Measurements from ENCODE around the gene LEO1. TPM values are rescaled to one million over a fixed set of nuclear protein-coding genes. Genes with fewer than 3 reads are reported as not detected.
"Not testable (repeated sequence)": the region's sequence is repeated elsewhere in the genome, so short reads cannot be mapped to it uniquely, and the experiment has no call there.

LEO1 gene
- total RNA-seq, 1 experiment from 2014 or later: 28.4 TPM

DNA sequence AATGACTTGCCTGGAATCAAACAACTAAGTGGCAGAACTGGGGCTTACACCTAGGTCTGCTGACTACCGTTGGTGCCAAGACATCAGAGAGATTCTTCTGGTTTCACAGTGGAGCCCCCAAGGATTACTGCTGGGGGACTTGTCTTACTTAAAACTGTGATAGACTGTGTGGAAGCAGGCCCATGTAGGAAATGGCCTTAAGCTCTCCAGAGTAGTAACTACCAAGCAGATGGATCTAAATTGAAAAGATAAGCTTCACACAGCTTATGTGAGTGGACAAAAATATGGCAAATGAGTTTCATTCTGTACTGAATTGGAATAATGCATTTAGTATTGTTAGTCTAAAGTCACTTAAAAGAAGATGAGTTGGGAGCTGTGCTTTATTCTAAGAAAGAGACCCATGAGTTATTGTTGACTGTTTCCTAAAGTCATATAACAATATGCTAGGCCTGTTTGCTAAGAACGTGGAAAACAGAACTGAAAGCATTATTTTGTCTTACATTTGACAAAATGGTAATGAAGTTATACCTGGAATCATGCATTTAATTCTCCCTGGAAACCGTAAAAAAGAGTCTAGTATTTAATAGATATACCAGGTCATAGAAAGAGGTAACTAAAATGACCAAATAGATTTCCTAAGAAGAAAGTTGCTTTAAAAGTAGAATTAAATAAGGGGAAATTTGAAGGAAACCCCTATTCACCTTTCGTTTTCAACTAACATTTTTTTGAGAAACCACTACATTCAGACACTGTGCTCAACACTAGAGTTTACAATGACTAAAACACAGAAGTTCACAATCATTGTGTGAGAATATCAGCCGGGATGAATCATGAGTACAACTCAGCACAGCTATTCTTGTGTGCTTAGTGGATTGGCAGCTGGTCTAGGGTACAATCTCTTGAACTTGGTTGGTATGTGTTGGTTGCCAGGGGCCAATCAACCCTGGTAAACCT is 34.4 kb upstream of the LEO1 start:
- ATAC-seq: no peak
- ChIA-PET POLR2A (interaction anchor here (0.6 kb wide), 1 partner anchor 81 kb away, joined by 3 read pairs; no protein-coding TSS in a partner anchor), CTCF (interaction anchor here (1.8 kb wide), 1 partner anchor 73 kb away, joined by 6 read pairs; no protein-coding TSS in a partner anchor)
- Mint-ChIP-seq H3K9me3 (peaks cover 5% of the 10 kb centered on the region; the same call in 1 of the 2 replicates), H3K27me3 (ENCODE audit: low read depth) (no peaks in the 10 kb centered on the region), H3K4me3 (no peak overlapping the region), H3K4me1 (peaks cover 2% of the 10 kb centered on the region; the same call in 1 of the 2 replicates), H3K27ac (no peak overlapping the region), H3K36me3 (no peaks in the 10 kb centered on the region)
- DNase-seq (ENCODE audit: low spot score): no peak
- TF ChIP-seq CREM (CRISPR knock-in tag; IDR thresholded peaks at IDR 0.05) (no peak), ETV6 (CRISPR knock-in tag; IDR thresholded peaks at IDR 0.05) (no peak)
- TF ChIP-seq, protein P1, sequence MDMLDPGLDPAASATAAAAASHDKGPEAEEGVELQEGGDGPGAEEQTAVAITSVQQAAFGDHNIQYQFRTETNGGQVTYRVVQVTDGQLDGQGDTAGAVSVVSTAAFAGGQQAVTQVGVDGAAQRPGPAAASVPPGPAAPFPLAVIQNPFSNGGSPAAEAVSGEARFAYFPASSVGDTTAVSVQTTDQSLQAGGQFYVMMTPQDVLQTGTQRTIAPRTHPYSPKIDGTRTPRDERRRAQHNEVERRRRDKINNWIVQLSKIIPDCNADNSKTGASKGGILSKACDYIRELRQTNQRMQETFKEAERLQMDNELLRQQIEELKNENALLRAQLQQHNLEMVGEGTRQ (CRISPR knock-in tag; IDR thresholded peaks at IDR 0.05): no peak

- Mint-ChIP-seq H3K27ac (no peak overlapping the region), H3K27me3 (ENCODE audit: low read depth) (no peaks in the 10 kb centered on the region), H3K4me1 (peaks cover 2% of the 10 kb centered on the region; the same call in 1 of the 2 replicates), H3K9me3 (peaks cover 5% of the 10 kb centered on the region; the same call in 1 of the 2 replicates), H3K4me3 (no peak overlapping the region), H3K36me3 (no peaks in the 10 kb centered on the region)
- ChIA-PET POLR2A (no interaction called here), CTCF (interaction anchor here (1.7 kb wide), 1 partner anchor 74 kb away, joined by 6 read pairs; no protein-coding TSS in a partner anchor)
- ATAC-seq (no peak), DNase-seq (ENCODE audit: low spot score) (no peak)
- TF ChIP-seq CBFB (CRISPR knock-in tag; IDR thresholded peaks at IDR 0.05; ENCODE audit: low read depth) (no peak), NFE2L1 (CRISPR knock-in tag; IDR thresholded peaks at IDR 0.05) (no peak), TEAD1 (CRISPR knock-in tag; IDR thresholded peaks at IDR 0.05) (no peak)
Measured at GRCh38 chr15:52004806-52005205, 33.2 kb upstream of the LEO1 start.

DNA sequence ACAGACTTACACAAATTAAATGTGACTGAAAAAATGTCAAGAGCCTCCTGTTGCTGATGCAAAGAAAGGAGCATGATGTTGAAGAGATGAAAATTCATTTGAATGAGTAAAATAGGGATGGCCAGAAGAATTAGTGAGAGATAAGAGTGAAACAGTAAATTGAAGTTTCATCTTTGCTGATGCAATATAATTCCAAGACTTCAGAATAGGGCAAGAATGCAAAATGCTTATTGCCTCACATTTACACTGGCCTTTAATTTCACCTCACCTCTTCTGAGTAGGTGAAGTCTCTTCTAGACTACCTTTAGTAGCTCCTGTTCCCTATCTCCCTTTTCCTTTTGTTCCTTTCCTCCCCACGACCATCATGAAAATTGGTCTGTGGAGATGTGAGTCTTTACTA is 32.1 kb upstream of the LEO1 start:
- ChIA-PET POLR2A (no interaction called here), CTCF (interaction anchor here (1.7 kb wide), 1 partner anchor 75 kb away, joined by 6 read pairs; no protein-coding TSS in a partner anchor)
- ATAC-seq: no peak
- no peak for DNase-seq (ENCODE audit: low spot score)
- Mint-ChIP-seq H3K4me3 (no peak overlapping the region), H3K27ac (no peak overlapping the region), H3K36me3 (no peaks in the 10 kb centered on the region), H3K9me3 (peaks cover 5% of the 10 kb centered on the region; the same call in 1 of the 2 replicates), H3K27me3 (ENCODE audit: low read depth) (no peaks in the 10 kb centered on the region), H3K4me1 (peaks cover under 1% of the 10 kb centered on the region; the same call in 1 of the 2 replicates)
- TF ChIP-seq, protein P1 (CRISPR knock-in tag; IDR thresholded peaks at IDR 0.05): no peak
- TF ChIP-seq, protein P2, sequence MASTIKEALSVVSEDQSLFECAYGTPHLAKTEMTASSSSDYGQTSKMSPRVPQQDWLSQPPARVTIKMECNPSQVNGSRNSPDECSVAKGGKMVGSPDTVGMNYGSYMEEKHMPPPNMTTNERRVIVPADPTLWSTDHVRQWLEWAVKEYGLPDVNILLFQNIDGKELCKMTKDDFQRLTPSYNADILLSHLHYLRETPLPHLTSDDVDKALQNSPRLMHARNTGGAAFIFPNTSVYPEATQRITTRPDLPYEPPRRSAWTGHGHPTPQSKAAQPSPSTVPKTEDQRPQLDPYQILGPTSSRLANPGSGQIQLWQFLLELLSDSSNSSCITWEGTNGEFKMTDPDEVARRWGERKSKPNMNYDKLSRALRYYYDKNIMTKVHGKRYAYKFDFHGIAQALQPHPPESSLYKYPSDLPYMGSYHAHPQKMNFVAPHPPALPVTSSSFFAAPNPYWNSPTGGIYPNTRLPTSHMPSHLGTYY (CRISPR knock-in tag; IDR thresholded peaks at IDR 0.05): no peak
- TF ChIP-seq ZNF121 (CRISPR knock-in tag; IDR thresholded peaks at IDR 0.05): no peak
- TF ChIP-seq ZNF396 (CRISPR knock-in tag; IDR thresholded peaks at IDR 0.05; ENCODE audit: borderline replicate concordance): no peak
- TF ChIP-seq ZNF671 (CRISPR knock-in tag; IDR thresholded peaks at IDR 0.05): no peak

GRCh38 chr15:52003089-52003488 is 31.5 kb upstream of the LEO1 start:
- H3K27ac Mint-ChIP-seq; CTCF ChIA-PET; H3K4me3 Mint-ChIP-seq; H3K4me1 Mint-ChIP-seq; POLR2A ChIA-PET; DNase-seq (ENCODE audit: low spot score); H3K27me3 Mint-ChIP-seq (ENCODE audit: low read depth); H3K36me3 Mint-ChIP-seq; ATAC-seq; H3K9me3 Mint-ChIP-seq: not testable (repeated sequence)

- ChIA-PET POLR2A (no interaction called here), CTCF (no interaction called here)
- ATAC-seq (no peak), DNase-seq (ENCODE audit: low spot score) (no peak)
- no peaks in the 10 kb centered on the region for H3K36me3 Mint-ChIP-seq
- H3K27me3 Mint-ChIP-seq (ENCODE audit: low read depth): no peaks in the 10 kb centered on the region
- no peak overlapping the region for H3K4me3 Mint-ChIP-seq
- no peaks in the 10 kb centered on the region for H3K4me1 Mint-ChIP-seq
- H3K9me3 Mint-ChIP-seq: peaks cover 5% of the 10 kb centered on the region; the same call in 1 of the 2 replicates
- H3K27ac Mint-ChIP-seq: no peak overlapping the region
- TF ChIP-seq ZBTB43 (CRISPR knock-in tag; IDR thresholded peaks at IDR 0.05) (no peak), CREB1 (CRISPR knock-in tag; IDR thresholded peaks at IDR 0.05) (no peak), ZNF423 (CRISPR knock-in tag; IDR thresholded peaks at IDR 0.05) (no peak), TCF7 (CRISPR knock-in tag; IDR thresholded peaks at IDR 0.05; ENCODE audit: low read depth) (no peak), NFE2L1 (CRISPR knock-in tag; IDR thresholded peaks at IDR 0.05) (no peak)
- TF ChIP-seq, protein P3, sequence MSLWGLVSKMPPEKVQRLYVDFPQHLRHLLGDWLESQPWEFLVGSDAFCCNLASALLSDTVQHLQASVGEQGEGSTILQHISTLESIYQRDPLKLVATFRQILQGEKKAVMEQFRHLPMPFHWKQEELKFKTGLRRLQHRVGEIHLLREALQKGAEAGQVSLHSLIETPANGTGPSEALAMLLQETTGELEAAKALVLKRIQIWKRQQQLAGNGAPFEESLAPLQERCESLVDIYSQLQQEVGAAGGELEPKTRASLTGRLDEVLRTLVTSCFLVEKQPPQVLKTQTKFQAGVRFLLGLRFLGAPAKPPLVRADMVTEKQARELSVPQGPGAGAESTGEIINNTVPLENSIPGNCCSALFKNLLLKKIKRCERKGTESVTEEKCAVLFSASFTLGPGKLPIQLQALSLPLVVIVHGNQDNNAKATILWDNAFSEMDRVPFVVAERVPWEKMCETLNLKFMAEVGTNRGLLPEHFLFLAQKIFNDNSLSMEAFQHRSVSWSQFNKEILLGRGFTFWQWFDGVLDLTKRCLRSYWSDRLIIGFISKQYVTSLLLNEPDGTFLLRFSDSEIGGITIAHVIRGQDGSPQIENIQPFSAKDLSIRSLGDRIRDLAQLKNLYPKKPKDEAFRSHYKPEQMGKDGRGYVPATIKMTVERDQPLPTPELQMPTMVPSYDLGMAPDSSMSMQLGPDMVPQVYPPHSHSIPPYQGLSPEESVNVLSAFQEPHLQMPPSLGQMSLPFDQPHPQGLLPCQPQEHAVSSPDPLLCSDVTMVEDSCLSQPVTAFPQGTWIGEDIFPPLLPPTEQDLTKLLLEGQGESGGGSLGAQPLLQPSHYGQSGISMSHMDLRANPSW (CRISPR knock-in tag; conservative IDR thresholded peaks at IDR 0.05; ENCODE audit: low read depth): no peak
- TF ChIP-seq, protein P4, sequence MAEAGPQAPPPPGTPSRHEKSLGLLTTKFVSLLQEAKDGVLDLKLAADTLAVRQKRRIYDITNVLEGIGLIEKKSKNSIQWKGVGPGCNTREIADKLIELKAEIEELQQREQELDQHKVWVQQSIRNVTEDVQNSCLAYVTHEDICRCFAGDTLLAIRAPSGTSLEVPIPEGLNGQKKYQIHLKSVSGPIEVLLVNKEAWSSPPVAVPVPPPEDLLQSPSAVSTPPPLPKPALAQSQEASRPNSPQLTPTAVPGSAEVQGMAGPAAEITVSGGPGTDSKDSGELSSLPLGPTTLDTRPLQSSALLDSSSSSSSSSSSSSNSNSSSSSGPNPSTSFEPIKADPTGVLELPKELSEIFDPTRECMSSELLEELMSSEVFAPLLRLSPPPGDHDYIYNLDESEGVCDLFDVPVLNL (CRISPR knock-in tag; IDR thresholded peaks at IDR 0.05; ENCODE audit: borderline replicate concordance, low read depth): no peak
Measured at GRCh38 chr15:52002351-52002750, 30.8 kb upstream of the LEO1 start.

All from WTC11 (cell line).